Glomerular endothelial cell (primary cell): ENCODE data around the gene TAPT1. TPM values are rescaled to one million over a fixed set of nuclear protein-coding genes. Genes with fewer than 3 reads are reported as not detected.

Experiments
- DNase-seq: peaks from one replicate; pipeline ENCODE4 v3.0.0-alpha.2; 2011; ENCODE audit warnings: low read depth, low spot score; ENCODE audit errors: extremely low read depth
- total RNA-seq: library from RNA; depleted of rRNA; stranded (reverse); fragments of >200 nt; gene quantifications from 2 replicates; pipeline ENCODE4 v1.2.3, GENCODE V29; 2015

Gene TAPT1
- total RNA-seq, 1 donor from 2014 or later, result 14.4 TPM

- no peak for DNase-seq
Measured at GRCh38 chr4:16140231-16140878, 85.9 kb downstream of the TAPT1 start.

DNA sequence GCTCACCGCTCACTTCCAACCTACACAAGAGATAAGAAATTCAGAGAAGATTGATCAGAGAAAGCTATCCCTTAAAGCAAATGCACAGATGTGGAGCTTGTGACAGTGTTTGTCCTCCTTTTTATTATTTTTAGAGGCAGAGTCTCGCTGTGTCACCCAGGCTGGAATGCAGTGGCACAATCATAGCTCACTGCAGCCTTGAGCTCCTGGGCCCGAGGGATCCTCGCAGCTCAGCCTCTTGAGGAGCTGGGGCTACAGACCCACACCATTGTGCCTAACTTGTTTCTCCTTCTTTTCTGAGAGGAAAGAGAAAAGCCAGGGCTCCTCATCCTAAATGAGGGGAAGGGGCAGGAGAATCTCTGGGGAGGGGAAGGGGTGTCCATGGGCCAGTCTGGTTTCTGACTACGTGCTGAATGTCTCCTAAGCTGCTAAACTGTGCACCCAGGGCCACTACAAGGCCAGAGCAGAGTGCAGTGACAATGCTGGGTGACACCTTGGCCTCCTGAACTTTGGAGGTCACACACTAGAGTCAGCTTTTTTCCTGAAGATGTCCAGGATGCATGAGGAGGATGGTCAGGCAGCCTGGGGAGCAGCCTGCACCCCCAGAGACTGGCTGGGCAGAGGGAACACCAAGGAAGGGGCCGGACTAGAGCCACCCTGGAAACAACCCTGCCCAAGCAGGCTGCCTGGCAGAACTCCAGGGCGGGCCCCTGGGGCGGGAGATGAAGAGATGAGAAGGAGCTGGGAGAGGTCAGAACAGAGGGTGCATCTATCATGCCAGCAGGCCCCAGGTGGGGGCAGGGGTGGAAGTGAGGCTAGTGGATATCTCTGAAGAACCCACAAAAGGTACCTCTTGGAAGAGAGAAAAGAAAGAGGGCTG lies 87.0 kb downstream of the TAPT1 start:
- DNase-seq, result no peak

GRCh38 chr4:16136827-16137226 lies 89.4 kb downstream of the TAPT1 start:
- no peak for DNase-seq

DNA sequence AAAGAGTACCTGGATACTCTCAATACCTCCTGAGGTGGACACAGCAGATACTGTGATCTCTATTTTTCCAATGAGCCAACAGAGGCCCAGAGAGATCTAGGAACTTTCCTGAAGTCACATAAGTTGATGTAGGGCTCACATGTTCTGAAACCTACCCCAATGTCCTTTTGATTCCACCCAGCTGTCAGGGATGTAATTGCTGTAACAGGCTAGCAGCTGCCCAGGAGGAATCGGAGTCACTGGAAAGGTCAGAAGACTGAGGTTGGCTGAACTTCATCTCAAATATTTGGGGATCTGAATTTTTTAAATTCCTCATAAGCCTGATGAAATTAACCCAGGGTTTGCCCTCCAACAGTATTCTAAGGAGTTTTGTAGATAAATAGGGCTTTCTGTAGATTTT lies 90.0 kb downstream of the TAPT1 start:
- DNase-seq, result no peak

- DNase-seq, result no peak
Measured at GRCh38 chr4:16133406-16133805, 92.9 kb downstream of the TAPT1 start.

GRCh38 chr4:16131293-16131692 lies 95.0 kb downstream of the TAPT1 start:
- DNase-seq, result no peak

DNA sequence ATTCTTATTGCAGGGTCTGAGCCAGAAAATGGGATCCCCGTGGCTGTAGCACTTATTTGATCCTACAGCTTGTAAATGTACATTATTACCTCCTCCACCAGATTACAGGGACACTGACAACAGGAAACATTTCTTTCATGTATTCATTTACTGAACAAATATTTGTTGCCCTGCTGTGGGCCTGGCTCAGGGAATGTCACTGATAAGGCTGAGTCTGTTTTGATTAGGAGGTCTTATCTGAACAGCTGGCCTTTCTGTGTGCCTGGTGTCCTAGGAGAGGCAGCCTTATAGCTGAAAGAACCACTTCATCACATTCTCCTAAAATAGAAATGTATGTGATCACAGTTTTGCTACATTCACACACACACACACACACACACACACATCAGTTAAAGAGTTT lies 96.9 kb downstream of the TAPT1 start:
- no peak for DNase-seq

GRCh38 chr4:16126714-16127113 lies 99.6 kb downstream of the TAPT1 start:
- no peak for DNase-seq

DNA sequence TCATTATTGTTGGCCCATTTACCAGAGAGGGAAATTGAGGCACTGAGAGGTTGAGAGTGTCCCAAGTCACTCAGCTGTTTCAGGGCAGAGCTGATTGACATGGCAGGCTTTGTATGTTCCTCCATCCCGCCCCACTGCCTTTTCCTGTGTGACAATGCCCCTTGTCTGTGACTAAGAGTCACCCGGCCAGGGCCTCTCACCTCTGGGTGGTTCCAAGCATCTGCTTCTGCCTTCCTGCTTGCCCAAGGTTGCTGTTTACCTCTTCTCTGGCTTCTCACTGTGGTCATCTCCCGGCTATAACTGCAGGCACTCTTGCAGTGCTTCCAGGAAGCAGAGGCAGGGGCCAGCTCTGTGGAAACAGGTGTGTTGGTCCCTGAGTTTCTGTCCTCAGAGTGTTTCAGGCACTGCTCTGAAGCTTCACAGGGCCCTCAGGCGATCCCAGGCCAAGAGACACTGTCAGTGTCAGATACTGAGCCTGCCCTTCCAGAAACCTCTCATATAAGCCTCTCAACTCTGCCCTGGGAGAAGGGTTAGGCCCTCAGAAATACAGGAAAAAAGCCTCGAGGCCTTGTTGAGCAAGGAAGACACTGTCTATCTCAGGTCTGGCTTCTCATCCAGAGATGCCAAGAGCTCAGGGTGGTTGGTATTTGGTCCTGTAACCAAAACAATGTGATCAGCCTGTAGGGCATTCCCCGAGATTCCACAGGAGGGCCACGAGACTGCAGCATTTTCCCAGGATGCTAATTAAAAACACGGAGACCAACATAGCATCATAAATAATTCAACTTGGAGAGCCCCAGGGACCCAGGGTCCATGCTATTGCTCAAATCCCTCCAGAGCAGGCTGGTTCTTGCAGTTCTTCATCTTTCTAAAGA lies 100.5 kb downstream of the TAPT1 start:
- DNase-seq, result no peak

DNA sequence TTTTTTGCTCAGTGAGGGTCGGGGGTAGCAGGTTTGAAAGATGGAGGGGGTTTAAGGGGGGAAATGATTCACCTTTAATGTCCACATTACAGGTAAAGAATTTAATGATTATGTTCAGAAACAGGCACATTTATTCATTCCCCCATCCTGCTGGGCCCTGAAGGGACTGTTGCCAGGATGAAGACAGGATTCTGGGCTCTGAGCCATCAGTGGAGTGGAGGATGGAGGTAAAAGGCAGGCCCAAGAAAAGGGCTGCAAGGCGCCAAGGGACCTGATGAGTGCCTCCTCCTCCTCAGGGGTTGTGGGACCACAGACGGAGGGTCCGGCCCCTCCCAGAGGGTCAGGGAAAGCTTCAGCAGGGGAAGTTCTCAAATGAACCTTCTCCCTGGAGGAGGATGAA lies 102.0 kb downstream of the TAPT1 start:
- no peak for DNase-seq

GRCh38 chr4:16123356-16124084 lies 102.8 kb downstream of the TAPT1 start:
- DNase-seq, result no peak

- no peak for DNase-seq
Measured at GRCh38 chr4:16122784-16123183, 103.5 kb downstream of the TAPT1 start.

- DNase-seq, result no peak
Measured at GRCh38 chr4:16122308-16122711, 104.0 kb downstream of the TAPT1 start.

GRCh38 chr4:16120720-16121119 lies 105.6 kb downstream of the TAPT1 start:
- no peak for DNase-seq

DNA sequence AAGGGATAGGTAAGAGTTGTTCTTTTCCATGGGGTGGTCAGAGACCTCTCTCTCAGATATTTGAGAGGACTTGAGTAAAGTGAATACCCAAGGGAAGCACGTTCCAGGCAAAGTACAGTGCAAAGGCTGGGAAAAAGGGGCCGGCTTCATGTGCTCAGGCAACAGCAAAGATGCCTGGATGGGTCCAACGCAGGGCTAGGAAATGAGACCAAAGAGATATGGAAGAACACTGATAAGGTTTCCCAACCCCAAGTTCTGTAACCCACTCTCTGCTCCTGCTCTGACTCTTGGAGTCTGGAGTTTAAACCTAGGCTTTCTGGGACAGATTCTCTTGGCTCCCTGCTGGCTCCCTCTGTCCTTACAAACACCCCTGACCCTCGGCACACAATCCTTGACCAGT lies 106.3 kb downstream of the TAPT1 start:
- DNase-seq, result no peak

DNA sequence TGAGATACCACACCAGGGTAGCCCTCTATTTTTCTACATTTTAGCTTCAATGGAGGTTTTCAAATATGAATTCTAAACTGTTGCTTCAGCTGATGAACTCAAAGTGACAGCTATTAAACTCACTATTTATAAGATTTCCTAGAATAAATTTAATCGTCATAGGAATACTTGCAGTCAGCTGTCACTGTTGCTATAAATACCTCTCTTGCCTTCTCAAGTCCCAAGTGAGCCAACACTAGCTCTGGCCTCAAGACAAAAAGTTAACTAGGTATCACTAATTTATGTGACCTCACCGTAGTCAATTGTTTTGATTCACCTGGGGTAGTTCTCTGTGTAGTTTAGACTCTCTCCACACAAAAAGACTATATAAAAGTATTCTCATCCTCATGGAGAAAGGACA lies 108.2 kb downstream of the TAPT1 start:
- DNase-seq, result no peak

DNA sequence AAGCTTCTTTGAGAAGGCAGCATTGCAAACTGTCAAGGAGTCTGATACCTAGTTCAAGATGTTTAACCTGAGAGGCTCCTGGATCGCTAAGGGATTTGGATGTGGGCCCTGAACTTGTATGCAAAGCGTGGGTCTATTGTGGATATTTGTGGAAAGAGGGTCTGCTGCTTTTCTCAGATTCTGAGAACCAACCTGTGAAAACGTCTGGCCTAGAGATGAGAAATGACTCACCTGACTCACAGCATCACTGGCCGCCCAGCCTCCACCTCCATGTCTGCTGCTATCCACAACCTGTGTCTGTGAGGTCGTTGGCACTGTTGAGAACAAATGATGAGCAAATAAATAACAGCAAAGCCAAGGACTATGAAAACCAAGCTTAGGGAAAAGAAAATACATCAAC lies 109.1 kb downstream of the TAPT1 start:
- DNase-seq, result no peak

GRCh38 chr4:16116493-16116990 lies 109.7 kb downstream of the TAPT1 start:
- no peak for DNase-seq

GRCh38 chr4:16116019-16116418 lies 110.3 kb downstream of the TAPT1 start:
- no peak for DNase-seq

- no peak for DNase-seq
Measured at GRCh38 chr4:16114546-16114945, 111.7 kb downstream of the TAPT1 start.
